GM12892 (cell line): Measurements from ENCODE around the gene DAZAP1.

Experiments
- POLR2A ChIP-seq: IDR thresholded peaks from 2 replicates; pipeline ENCODE4 v1.6.1; 2011; ENCODE audit warnings: low read depth, low read length, control low read depth
- POLR2AphosphoS5 ChIP-seq: IDR thresholded peaks from 2 replicates; pipeline ENCODE4 v1.6.1; 2011; ENCODE audit warnings: low read depth, low read length, control low read depth

DNA sequence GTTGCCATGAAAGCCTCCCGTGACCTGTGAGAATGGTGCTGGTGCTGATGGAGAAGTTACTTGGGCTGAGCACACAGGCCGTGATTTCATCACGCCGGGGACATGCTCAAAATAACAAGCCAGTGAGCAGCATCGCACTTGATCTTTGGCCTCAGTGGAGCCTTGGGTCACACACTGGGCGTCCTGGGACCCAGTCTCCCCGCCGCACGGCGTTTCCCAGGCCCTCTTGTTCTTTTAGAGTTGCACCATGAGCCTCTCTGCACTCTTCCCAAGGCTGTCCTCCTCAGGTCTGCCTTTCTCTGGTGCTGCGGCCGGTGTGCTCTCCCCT, 33.2 kb upstream of the DAZAP1 start:
- no peak for TF ChIP-seq POLR2AphosphoS5
- TF ChIP-seq POLR2A, result no peak
